GM12878 (cell line): ENCODE data around the gene ACAT2. TPM values are rescaled to one million over a fixed set of nuclear protein-coding genes. Genes with fewer than 3 reads are reported as not detected.
A peak's percentile ranks its signal among the peaks of the same experiment; 100 is the strongest.

Source experiments
- BMI1 ChIP-seq: fragments of 450-650 bp; IDR thresholded peaks from 2 replicates; pipeline ENCODE4 v1.6.1; 2016; ENCODE audit warnings: mild to moderate bottlenecking, moderate library complexity, borderline replicate concordance
- BRCA1 ChIP-seq: IDR thresholded peaks from 2 replicates; pipeline ENCODE4 v1.6.1; 2011; ENCODE audit warnings: low read depth, low read length, improper control_type of control experiment
- FOXM1 ChIP-seq: IDR thresholded peaks from 2 replicates; pipeline ENCODE4 v1.6.1; 2012; ENCODE audit warnings: low read depth, mild to moderate bottlenecking, inconsistent platforms, low read length, moderate library complexity
- GABPA ChIP-seq: IDR thresholded peaks from 2 replicates; pipeline ENCODE4 v1.6.1; 2014; ENCODE audit warnings: antibody characterized with exemption, low read depth, mild to moderate bottlenecking, inconsistent platforms
- MXI1 ChIP-seq: fragments of 150-350 bp; IDR thresholded peaks from 2 replicates; pipeline ENCODE4 v1.6.1; 2011; ENCODE audit warnings: low read depth, mild to moderate bottlenecking, inconsistent platforms, low read length, improper control_type of control experiment
- MYC ChIP-seq: IDR thresholded peaks from 2 replicates; pipeline ENCODE4 v1.6.1; 2011; ENCODE audit warnings: mild to moderate bottlenecking, low read length, moderate library complexity, inconsistent platforms; ENCODE audit not compliant: insufficient read depth, insufficient replicate concordance, insufficient read length, severe bottlenecking
- PAX8 ChIP-seq: fragments of 450-650 bp; IDR thresholded peaks from 2 replicates; pipeline ENCODE4 v1.6.1; 2017; ENCODE audit warnings: mild to moderate bottlenecking, moderate library complexity
- PML ChIP-seq: IDR thresholded peaks from 2 replicates; pipeline ENCODE4 v1.6.1; 2012; ENCODE audit warnings: low read length, inconsistent platforms
- POLR2AphosphoS5 ChIP-seq: IDR thresholded peaks from 2 replicates; pipeline ENCODE4 v1.6.1; 2011; ENCODE audit warnings: mild to moderate bottlenecking, low read length, inconsistent platforms
- TCF7 ChIP-seq: IDR thresholded peaks from 2 replicates; pipeline ENCODE4 v1.6.1; 2014; ENCODE audit warnings: antibody characterized with exemption, borderline replicate concordance
- ZNF384 ChIP-seq: IDR thresholded peaks from 2 replicates; pipeline ENCODE4 v1.6.1; 2012; ENCODE audit warnings: low read depth, mild to moderate bottlenecking, low read length, improper control_type of control experiment, borderline replicate concordance
- polyA plus RNA-seq, 11 experiments: library from polyadenylated mRNA; depleted of rRNA in 4 of 11; unstranded in 6 of 11; stranded (reverse) in 5 of 11; fragments of >200 nt; fragmentation: Nextera tagmentation in 4 of 11; fragmentation: Illumina TruSeq in 1 of 11; extraction: Ambion mirVana in 4 of 11; extraction: Trizol in 1 of 11; gene quantifications; 1 replicate in 1 of 11; 2 replicates in 10 of 11; pipeline versions ENCODE4 v1.2.1 to v1.2.3, GENCODE V29; 2011 to 2016; ENCODE audit warnings: inconsistent platforms in 2 of 11, missing spikeins in 2 of 11, low read depth in 1 of 11
- total RNA-seq, 4 experiments: library from RNA; depleted of rRNA in 3 of 4; stranded (reverse); fragments of >200 nt in 3 of 4; fragmentation: Illumina TruSeq in 1 of 4; extraction: Trizol in 1 of 4; gene quantifications; 2 replicates each; pipeline versions ENCODE4 v1.2.1 to v1.2.3, GENCODE V29; 2013 to 2021
- TF ChIP-seq, protein P1 (sequence below): fragments of 150-350 bp; IDR thresholded peaks from 2 replicates; pipeline ENCODE4 v1.6.1; 2014; ENCODE audit warnings: mild to moderate bottlenecking, low read depth, low read length
- TF ChIP-seq, protein P2 (sequence below): fragments of 450-650 bp; formaldehyde crosslinking; IDR thresholded peaks from 2 replicates; pipeline ENCODE4 v1.4.0; 2020; ENCODE audit warnings: mild to moderate bottlenecking, moderate library complexity
- TF ChIP-seq, protein P3 (sequence below): IDR thresholded peaks from 2 replicates; pipeline ENCODE4 v1.6.1; 2011; ENCODE audit warnings: borderline replicate concordance, low read depth, mild to moderate bottlenecking, moderate library complexity, mixed read lengths, low read length; ENCODE audit not compliant: insufficient read depth; ENCODE audit errors: extremely low read length
- TF ChIP-seq, protein P4 (sequence below): fragments of 450-650 bp; IDR thresholded peaks from 2 replicates; pipeline ENCODE4 v1.6.1; 2017; ENCODE audit warnings: low read depth, mild to moderate bottlenecking, moderate library complexity
- TF ChIP-seq, protein P5 (sequence below): fragments of 450-650 bp; IDR thresholded peaks from 2 replicates; pipeline ENCODE4 v1.6.1; 2016; ENCODE audit warnings: mild to moderate bottlenecking, moderate library complexity, borderline replicate concordance

Gene ACAT2
- total and polyA plus RNA-seq, 10 of the 15 experiments (the other 5 are each of a cell fraction or from before 2014, with no cell fraction given), result 87.9 to 257 (median 132) TPM

DNA sequence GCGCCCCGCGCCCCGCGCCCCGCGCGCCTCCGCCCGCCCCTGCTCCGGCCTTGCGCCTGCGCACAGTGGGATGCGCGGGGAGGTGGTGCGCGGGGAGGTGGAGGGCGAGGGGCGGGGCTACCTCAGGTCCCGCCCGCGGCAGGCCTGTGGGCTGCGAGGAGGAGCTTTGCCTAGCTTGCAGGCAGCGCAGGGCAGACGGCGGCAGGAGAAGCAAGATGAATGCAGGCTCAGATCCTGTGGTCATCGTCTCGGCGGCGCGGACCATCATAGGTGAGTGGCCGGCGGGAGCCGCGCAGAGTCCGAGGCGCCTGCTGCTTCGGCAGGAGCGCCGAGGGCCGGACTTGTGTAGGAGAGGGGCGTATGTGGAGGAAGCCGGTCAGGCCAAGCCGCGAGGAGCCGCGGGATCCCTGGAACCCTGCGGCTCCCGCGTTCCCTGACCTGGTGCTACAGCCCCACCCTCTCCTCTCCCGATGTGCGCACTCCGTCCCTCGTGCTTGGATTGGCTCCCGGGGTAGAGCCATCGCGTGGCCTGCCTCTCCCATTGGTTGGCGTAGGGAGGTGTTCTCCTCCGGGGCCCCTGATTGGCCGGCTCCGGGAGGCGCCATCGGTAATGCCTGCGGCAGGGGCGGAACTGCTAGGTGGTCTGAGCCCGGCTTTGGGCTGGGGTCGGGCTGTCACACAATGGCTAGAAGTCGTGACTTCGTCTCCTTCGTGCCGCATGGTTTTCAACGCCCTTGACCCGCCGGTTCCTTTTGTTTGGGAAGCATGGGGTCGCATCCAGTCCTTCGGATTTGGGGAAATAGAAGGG, at the start of gene ACAT2 (continued):
- TF ChIP-seq BRCA1 (no peak), BMI1 (no peak), ZNF384 (no peak), GABPA (no peak), MXI1 (no peak; the same call in none of the 2 replicates), POLR2AphosphoS5 (peak; percentile 71), MYC (peak; percentile 57), PAX8 (no peak), TCF7 (no peak), FOXM1 (no peak), PML (peak; percentile 65; the same call in 1 of the 2 replicates)
- TF ChIP-seq, protein P1, sequence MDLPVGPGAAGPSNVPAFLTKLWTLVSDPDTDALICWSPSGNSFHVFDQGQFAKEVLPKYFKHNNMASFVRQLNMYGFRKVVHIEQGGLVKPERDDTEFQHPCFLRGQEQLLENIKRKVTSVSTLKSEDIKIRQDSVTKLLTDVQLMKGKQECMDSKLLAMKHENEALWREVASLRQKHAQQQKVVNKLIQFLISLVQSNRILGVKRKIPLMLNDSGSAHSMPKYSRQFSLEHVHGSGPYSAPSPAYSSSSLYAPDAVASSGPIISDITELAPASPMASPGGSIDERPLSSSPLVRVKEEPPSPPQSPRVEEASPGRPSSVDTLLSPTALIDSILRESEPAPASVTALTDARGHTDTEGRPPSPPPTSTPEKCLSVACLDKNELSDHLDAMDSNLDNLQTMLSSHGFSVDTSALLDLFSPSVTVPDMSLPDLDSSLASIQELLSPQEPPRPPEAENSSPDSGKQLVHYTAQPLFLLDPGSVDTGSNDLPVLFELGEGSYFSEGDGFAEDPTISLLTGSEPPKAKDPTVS, result no peak
- TF ChIP-seq, protein P2, sequence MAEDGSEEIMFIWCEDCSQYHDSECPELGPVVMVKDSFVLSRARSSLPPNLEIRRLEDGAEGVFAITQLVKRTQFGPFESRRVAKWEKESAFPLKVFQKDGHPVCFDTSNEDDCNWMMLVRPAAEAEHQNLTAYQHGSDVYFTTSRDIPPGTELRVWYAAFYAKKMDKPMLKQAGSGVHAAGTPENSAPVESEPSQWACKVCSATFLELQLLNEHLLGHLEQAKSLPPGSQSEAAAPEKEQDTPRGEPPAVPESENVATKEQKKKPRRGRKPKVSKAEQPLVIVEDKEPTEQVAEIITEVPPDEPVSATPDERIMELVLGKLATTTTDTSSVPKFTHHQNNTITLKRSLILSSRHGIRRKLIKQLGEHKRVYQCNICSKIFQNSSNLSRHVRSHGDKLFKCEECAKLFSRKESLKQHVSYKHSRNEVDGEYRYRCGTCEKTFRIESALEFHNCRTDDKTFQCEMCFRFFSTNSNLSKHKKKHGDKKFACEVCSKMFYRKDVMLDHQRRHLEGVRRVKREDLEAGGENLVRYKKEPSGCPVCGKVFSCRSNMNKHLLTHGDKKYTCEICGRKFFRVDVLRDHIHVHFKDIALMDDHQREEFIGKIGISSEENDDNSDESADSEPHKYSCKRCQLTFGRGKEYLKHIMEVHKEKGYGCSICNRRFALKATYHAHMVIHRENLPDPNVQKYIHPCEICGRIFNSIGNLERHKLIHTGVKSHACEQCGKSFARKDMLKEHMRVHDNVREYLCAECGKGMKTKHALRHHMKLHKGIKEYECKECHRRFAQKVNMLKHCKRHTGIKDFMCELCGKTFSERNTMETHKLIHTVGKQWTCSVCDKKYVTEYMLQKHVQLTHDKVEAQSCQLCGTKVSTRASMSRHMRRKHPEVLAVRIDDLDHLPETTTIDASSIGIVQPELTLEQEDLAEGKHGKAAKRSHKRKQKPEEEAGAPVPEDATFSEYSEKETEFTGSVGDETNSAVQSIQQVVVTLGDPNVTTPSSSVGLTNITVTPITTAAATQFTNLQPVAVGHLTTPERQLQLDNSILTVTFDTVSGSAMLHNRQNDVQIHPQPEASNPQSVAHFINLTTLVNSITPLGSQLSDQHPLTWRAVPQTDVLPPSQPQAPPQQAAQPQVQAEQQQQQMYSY, result no peak
- TF ChIP-seq, protein P3, sequence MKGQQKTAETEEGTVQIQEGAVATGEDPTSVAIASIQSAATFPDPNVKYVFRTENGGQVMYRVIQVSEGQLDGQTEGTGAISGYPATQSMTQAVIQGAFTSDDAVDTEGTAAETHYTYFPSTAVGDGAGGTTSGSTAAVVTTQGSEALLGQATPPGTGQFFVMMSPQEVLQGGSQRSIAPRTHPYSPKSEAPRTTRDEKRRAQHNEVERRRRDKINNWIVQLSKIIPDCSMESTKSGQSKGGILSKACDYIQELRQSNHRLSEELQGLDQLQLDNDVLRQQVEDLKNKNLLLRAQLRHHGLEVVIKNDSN, result no peak
- TF ChIP-seq, protein P4, sequence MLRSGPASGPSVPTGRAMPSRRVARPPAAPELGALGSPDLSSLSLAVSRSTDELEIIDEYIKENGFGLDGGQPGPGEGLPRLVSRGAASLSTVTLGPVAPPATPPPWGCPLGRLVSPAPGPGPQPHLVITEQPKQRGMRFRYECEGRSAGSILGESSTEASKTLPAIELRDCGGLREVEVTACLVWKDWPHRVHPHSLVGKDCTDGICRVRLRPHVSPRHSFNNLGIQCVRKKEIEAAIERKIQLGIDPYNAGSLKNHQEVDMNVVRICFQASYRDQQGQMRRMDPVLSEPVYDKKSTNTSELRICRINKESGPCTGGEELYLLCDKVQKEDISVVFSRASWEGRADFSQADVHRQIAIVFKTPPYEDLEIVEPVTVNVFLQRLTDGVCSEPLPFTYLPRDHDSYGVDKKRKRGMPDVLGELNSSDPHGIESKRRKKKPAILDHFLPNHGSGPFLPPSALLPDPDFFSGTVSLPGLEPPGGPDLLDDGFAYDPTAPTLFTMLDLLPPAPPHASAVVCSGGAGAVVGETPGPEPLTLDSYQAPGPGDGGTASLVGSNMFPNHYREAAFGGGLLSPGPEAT, result peak; percentile 34; the same call in 1 of the 2 replicates
- TF ChIP-seq, protein P5, sequence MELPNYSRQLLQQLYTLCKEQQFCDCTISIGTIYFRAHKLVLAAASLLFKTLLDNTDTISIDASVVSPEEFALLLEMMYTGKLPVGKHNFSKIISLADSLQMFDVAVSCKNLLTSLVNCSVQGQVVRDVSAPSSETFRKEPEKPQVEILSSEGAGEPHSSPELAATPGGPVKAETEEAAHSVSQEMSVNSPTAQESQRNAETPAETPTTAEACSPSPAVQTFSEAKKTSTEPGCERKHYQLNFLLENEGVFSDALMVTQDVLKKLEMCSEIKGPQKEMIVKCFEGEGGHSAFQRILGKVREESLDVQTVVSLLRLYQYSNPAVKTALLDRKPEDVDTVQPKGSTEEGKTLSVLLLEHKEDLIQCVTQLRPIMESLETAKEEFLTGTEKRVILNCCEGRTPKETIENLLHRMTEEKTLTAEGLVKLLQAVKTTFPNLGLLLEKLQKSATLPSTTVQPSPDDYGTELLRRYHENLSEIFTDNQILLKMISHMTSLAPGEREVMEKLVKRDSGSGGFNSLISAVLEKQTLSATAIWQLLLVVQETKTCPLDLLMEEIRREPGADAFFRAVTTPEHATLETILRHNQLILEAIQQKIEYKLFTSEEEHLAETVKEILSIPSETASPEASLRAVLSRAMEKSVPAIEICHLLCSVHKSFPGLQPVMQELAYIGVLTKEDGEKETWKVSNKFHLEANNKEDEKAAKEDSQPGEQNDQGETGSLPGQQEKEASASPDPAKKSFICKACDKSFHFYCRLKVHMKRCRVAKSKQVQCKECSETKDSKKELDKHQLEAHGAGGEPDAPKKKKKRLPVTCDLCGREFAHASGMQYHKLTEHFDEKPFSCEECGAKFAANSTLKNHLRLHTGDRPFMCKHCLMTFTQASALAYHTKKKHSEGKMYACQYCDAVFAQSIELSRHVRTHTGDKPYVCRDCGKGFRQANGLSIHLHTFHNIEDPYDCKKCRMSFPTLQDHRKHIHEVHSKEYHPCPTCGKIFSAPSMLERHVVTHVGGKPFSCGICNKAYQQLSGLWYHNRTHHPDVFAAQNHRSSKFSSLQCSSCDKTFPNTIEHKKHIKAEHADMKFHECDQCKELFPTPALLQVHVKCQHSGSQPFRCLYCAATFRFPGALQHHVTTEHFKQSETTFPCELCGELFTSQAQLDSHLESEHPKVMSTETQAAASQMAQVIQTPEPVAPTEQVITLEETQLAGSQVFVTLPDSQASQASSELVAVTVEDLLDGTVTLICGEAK, result no peak
